HS-5 (cell line): ENCODE measurements around the gene DSCAML1.

ENCODE experiments used
- DNase-seq: peaks from one replicate; pipeline ENCODE4 v3.0.0-alpha.2; 2012; ENCODE audit warnings: low read depth

DSCAML1 gene

DNA sequence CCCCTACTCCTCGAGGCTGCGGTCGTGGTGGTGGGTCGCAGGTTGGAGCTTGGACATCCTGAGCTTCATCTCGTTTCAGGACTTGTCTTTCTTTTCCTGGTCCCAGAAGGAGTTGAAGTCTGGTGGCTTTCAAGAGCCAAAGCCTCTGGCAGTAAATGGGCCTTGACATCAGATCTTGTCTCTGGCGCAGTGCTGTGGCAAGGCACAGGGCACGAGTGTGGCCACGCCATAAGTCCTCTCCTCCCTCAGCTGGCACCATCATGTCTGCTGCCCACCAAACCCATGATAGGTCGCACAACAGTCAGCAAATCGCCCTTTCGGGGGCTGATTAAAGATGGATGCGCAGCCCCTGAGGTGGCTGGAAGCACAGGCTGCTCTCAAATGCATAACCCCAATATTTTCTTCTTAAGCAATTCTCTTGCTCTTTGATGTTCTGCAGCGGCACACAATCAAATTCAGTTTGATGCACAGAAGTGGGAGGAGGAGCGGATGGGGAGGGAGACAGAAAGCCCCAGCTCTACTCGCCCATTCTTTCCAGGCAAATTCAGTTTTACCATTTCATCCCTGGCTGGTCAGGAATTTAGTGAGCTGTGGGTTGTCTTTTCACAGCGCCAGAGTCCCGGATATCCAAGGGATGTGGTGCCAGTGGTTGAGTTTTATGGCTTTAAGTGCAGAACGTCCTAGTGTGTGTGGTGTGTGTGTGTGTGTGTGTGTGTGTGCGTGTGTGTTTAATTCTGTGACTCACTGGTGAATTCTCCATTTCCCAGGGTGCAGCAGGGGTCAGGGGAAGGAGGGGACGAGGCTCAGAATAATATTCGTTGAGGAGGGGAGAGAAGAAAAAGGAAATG, 162.0 kb downstream of the DSCAML1 start:
- DNase-seq, result no peak

DNA sequence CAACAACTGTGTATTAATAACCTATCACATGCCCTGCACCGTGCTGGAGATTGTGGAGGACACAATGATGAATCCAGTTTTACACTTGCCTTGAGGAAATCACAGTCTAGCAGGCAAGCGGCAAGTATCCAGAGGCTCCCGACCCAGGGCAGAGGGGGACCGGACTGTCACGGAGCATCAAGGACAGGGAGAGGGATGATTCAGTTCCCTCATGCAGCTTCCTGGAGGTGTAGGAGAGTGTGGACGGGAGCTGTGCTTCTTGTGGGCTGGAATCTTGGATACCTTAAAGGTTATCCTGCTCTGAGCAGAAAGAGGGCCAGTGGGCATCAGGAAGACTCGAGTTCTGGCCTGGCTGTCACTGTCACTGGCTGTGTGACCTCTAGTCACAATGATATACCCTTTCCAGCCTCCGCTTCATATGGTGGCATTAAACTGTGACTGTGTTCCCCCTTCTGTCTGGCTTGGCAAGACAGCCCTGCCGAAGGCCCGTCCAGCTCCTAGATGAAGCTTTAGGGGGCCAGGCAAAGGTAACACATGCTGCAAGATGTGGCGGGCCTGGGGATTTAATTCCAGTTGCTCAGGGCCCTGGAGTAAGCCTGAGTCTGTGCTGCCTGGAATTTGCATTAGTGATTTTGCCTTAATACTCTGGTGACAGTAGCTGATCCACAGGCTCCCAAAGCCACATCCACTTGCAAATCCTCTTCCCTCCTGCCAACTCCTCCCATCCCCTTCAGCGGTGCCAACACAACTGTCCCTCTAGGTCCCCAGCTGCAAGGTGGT, 162.8 kb downstream of the DSCAML1 start:
- DNase-seq, result no peak

DNA sequence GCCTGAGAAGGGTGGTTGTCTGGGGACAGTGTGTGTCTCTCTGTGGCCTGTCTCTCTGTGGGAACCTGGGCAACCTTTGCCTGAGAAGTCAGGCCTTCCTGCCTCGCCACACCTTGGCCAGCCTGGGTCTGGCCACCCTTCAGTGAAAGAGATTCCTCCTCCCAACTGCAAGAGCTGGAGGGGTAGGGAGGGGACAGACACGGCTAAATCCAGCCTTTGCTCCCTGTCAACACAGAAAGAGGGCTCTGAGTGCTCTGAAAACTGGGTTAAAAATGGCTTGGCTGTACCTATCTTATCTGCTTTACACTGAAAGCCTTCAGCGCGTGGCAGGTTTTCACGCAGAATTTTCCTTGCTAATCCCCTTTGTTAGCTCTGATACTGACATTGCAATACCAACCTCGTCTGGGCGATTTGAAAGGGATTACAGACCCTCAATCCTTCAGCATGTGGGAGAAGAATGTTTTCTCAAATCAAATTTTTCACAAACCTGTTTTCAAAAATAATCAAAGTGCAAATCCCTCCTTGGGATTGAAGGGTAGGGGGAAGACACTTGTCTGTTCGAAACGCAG, 163.7 kb downstream of the DSCAML1 start:
- DNase-seq, result no peak

DNA sequence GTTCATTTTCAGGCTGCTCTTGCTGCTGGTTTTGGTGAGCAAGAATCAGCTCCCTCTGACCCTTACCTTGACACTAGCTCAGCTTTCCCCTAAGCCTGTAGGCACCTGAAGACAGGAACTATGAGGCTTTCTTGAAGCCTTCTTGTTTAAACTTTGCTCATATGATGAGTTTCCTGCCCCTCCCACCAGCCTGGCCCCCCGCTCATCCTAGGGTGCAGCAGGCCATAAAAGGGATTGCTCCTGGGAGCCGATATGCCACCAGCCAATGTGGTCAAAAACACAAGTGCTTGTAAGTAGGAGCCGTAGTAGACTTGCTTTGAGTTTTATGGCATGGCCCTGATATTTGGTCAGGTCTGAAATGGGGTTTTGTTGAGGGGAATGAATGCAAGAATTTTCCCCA, 164.7 kb downstream of the DSCAML1 start:
- no peak for DNase-seq

DNA sequence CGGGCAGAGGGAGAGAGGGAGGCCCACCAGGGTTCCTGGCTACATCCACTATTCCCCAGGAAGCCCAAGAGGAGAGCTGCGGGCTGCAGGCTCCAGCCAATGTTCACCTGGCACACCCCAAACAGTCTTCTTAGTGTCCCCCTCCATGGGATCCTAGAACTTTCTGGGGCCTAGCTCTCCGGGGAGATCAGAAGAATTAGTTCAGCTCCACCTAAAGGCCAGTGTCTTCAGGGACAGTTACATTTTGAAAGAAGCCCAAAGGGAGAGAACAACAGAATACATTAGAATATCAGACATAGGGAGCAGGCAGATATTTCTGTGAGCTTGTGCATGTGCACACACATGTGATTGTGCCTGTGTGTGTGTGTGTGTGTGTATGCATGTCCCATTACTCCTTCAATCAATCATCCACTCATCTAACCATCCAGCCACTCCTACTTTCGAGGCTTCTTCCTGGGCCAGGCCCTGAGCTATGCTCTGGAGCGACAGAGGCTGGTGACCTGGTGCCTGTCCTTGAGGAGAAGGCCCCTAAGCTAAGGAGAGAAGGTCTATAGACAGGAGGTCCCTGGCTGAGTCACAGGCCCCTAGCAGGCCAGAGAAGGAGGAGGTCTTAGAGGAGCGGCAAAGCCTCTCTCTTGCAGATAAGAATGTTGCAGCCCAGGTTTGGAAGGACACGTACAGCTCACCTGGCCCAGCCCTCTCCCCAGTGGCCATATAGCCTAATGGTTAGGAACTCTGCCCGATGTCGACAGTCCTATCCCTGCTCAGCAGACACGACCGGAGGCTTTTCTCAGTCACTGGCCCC, 165.5 kb downstream of the DSCAML1 start:
- DNase-seq, result no peak

DNA sequence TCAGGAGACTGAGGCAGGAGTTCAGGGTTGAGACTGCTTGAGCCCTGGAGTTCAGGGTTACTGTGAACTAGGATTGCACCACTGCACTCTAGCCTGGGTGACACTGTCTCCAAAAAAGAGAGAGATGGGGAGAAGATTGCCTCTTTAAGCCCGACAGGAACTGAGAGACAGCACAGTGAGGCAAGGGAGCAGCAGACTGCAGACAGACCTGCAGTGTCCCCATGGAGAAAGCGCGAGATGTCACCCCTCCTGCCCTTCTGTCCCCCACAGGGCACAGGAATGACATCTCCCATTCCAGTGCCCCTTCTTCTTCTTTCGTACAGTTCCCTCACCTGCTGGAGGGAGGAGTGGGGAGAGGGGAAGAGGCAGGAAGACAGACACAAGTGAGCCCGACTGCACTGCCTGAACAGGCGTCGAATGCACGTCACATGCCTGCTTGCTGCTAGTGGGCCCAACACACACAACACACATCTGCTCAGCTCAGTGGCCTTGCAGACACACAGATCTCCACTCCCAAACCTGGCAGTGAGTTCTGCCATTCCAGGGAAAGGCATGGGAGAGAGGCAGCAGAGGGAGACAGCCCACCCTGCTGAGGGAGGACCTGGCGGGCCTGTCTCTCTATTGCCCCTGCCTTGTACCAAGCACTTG, 167.0 kb downstream of the DSCAML1 start:
- DNase-seq, result no peak

DNA sequence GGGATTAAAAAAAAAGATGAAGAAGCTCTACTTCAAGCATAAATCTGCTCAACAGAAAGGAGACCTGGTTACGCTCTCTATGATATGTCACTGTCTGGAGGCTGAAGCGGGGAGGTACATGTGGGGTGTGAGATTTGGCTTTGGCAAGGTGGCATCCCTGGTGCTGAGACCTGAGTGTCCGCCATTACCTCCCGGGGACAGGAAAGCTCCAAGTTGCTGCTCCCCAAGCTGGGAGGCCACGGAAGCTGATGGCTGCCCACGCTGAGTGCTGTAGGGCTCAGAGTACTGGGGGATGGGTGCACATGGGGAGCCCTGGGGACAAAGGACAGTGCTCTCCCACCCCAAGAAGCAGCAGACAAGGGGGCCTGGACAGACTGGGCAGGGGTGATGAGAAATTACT, 167.9 kb downstream of the DSCAML1 start:
- no peak for DNase-seq

DNA sequence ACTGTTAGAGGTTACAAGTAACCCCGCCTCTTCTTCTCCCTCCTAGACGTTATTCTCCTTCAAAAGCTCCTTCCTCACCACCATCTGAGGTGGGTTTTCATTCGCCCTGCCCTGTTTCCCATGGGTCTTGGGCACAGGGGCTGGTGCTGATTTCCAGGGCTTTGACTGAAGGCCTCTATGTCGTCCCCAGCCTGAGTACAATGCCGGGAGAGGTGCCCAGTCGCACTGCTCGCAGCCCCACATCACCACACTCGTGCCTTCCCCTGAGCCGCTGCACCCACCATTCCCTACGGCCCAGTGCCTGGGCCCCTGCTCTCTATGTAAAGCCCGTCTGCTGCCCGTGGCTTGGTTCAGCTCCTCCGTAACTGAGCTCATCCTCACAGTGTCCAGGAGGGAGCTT, 169.8 kb downstream of the DSCAML1 start:
- no peak for DNase-seq

DNA sequence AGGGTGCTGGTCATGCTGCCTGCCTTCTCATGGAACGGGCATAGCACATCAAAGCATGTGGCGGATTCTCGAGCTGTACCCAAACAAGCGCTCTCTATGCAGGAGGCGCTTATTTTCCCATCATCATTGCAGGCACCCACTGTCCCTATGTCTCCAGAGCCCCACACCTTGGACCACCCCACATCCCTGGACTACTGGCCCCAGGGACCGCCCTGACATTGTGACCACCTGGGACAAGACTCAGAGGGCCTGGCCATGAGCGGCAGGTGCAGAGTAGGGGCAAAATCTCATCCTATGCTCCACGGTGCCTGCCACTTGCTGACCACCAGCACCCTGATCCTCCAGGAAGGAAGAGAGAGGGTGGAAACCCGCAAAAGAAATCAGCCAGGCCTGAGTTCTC, 170.4 kb downstream of the DSCAML1 start:
- DNase-seq, result no peak

DNA sequence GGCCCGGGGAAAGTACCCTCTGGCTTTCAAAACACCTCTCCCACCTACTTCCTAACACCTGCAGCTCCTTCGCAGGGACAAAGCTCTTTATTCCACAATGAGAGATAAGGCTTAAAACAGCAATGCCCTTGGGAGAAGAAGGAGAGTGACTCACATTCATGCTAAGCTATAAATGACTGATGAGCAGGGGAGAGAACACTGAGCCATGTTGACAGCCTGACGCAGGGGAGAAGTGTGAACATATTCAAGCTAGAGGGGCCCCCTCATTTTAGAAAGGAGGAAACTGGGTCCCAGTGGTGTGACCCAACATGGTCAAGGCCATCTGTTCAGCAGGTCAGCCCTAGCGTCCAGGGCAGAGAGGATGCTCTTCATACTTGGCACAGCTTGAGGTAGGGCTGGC, 171.8 kb downstream of the DSCAML1 start:
- no peak for DNase-seq

DNA sequence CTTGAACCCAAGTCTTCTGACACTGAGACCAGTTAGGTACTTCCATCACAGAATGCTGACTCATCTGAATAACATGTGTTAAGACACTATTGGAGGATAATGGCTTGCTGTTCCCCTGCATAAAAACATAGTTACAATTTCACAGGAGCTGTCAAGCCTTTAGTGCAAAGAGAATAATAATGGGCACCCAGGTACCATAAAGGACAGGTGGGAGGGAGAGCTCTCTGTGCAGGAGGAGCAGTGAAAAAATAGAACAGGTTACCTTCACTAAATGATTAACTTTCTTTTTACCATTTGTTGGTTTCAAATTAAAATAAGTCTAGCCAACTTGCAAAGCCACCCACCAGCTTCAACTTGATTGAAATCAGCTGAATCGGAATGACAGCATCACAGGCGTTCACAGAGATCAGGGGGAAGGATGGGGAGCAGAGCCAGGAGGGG, 173.2 kb downstream of the DSCAML1 start:
- no peak for DNase-seq

DNA sequence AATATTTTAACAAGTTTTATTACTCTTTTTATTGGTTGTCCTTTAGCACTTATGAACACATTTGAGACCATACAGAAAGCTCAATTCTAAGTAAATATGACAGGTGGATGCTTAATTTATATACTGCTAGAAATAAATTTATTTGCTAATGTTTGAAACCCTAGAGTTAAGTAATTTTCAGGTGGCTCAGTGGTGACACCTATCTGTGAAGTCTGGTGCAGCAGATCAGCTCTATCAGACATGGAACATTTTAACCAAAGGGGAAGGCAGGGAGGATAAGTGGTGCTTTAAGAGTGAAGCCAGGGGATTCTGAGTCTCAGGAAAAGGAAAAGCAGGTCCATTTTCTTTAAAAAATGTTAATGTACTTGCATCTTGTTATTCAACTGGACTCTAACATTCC, 175.8 kb downstream of the DSCAML1 start:
- no peak for DNase-seq

DNA sequence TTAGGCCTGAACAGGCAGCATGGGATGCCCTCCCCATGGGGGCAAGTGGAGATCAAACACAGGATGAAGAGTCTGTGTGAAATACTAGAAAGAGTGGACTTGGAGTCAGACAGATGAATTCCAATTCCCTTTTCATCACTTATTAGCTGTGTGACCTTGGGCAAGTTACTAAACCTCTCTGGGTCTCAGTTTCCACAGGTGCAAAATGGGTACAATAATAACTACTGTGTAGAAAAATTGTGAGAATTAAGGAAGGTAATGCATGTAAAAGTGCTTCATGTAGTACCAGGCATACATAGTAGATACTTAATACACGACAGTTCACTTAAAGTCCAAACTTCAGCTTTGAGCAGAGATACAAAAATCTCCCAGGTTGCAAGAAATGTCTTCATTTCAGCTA, 176.4 kb downstream of the DSCAML1 start:
- no peak for DNase-seq

DNA sequence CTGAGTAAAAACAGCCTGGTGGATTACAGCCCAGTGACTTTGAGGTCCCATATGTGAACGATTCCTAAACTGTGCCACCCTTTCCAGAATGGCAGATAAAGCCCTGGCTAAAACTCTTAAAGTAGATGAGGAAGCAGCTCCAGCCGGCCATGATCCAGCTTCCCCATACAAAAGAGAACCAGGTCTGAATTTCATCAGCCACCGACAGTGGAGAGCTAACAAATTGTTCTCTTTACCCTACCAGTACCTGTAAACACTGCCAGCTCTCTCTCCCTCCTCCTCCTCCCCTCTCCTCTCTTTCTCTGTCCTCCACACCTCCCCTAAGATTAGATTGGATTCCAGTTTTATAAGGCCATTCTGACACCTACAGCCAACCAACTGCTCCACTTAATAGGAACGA, 176.9 kb downstream of the DSCAML1 start:
- DNase-seq, result no peak

DNA sequence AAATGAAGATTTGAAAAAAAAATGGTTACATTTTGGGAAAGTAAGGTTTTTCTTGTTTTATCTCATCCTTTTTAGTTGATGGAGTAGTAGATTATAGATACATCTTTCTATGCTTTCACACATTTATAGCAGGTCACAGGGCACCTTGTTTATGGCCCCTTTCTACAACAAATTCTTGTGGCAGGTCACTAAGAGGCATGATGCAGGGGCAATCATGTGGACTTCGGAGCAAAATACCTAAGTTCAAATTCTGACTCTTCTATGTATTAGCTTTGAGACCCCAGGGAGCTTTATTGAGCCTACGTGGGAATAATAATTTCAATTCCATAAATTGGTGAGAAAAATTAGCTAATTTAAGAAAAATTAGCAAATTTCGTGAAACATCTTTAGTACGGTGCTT, 177.4 kb downstream of the DSCAML1 start:
- DNase-seq, result no peak

DNA sequence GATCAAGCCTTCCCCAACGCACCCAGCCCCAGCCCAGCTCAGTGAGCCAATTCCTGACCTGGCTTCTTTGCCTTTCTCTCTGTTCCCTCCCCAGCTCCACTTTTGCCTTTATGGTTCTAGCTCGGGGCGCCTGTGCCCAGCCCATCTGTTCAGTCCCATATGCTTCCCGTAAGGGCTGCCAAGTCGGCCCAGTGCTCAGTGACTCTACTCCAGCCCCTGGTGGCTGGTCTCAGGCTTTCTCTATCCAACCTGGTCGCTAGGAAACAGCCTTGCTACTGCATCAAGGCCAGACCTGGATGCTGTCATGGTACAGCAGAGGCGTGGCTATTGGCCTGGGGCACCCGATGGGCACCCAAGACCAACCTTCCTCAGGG, 178.0 kb downstream of the DSCAML1 start:
- DNase-seq, result no peak

DNA sequence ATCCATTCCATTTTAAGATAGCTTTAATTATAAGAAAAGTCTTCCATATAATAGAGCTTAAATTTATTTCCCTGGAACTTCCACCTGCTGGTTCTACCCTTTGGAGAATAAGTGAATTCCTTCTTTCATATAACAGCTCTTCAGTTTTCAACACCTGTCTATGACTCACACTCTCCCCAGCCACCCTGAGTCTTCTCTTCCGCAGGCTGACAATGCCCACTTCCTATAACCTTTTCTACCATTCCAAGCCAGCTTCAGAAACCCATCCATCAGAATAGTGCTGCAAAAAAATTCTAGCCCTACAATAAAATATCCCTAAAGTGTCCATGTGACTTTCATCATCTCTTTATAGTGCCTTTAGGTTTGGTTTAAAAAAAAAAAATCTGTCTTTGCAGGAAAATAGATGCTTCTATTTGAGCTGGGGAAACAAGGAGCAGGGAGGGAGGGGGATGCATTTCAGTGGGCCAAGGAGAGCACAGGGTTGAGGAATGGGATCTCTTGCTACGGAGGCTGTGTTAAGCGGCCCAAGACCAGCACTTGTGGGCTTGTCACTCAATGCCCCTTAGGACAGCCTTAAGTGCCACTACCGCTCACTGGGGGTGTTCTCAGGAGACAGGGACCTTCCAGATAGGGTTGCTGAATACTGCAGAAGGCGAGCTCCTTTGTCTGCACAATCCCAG, 178.6 kb downstream of the DSCAML1 start:
- no peak for DNase-seq

DNA sequence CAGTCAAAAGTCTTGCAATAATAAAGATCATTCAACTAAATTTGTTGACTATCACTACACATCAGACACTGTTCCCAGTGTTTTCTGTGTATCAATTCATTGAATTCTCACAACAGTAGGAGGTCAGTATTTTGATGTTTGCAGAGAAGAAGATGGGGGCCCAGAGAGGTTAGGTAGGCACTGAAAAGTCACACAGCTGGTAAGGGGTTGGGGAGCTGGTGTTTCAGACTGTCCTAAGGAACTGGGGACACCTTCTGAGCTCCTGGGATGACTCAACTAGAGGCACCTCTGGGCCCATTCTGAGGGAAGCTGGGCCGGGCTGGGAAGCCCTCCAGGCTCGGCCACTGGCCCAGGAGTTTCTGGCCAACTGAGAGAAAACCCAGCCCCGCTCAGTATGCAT, 180.0 kb downstream of the DSCAML1 start:
- no peak for DNase-seq

DNA sequence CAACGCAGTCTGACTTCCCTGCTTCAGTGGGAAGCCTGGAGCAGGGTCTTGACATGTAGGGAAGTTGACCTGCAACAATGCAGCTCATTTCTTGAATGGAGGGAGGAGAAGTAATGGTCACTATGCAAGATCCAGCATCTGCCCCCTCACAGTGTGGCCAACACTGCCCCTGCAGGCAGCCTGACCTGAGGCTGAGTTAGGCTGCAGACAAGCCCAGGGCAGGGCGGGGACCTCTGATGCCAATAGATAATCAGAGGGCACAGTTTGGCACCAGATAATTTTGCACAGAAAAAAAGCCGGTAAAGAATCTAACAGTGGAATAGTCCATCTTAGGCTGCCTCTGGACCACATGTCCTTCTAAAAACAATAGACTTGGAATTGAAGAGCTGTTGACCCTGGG, 182.3 kb downstream of the DSCAML1 start:
- no peak for DNase-seq

DNA sequence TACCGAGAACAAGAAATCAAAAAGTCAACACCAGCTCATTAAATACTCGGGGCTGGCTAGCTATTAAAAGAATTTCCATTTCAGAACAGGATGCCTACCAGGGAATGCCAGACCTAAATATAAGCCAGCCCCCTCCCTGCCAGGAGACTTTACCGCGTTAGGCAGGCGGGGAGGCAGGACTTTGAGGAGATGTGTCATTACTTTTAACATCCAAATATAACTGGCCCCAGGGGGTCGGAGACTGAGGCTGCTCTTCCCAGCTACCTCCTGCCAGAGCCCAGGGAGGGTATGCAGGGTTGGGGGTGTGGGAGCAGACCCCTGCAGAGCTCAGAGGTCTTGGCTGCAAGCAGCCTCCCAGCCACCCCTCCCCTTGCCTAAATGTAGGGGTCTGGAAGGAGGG, 183.5 kb downstream of the DSCAML1 start:
- no peak for DNase-seq

DNA sequence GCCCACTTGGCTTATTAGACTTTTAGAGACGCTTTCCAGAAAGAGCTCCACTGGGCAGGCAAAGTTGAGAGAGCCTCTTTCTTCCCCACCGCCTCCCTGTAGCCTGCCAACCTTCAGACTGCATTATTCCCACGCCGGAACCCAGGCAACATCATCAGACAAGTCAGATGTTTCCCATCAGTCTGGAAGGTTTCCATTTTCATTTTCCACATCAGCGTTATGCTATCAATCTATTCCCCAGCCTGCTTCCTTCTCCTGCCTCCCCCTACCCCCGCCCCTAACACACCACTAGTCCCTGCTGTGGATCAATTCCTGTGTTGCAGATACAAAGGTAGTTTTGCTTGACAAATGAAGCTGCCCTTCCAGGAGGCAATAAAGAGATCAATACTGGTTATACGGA, 184.8 kb downstream of the DSCAML1 start:
- DNase-seq, result no peak
